ENCODE measurements around the gene ISLR2.
"Not testable (repeated sequence)": the region's sequence is repeated elsewhere in the genome, so short reads cannot be mapped to it uniquely, and the experiment has no call there.

ISLR2 gene

DNA sequence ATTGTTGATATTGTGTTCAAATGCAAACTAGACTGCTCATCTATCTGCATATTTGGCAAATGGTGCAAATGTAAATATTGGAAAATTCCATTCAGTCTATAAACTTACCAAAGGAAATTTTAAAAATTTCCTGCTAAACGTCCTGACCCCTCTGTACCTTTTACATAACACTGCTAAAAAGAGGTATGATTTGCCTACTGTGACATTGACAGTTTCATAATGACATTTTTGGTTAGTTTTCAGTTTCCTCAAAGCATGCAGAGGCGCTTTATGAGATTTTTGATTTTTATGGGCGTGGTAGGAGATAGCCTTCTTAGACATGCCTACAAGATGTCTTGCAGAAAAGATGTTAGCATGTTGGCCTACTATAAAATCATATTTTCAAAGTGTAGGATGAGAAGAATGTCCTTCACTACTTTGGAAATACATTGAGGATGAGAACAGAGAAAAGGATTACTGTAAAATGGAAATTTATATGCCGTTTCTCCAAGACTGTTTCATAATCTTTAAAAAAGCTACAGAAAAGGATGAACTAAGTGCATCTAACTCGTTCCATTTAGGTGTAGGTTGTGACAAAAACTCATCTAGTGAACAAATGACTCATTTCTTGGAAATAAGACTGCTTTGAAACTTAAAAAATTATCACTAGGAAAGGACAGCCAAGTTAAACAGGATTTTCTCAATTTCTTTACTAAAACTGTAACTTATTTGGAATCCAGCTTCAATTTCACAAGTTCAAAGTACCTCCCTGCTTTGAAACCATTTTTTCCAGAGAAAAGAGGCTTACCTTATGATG, 28.7 kb downstream of the ISLR2 start:
- DNase-seq = no peak

DNA sequence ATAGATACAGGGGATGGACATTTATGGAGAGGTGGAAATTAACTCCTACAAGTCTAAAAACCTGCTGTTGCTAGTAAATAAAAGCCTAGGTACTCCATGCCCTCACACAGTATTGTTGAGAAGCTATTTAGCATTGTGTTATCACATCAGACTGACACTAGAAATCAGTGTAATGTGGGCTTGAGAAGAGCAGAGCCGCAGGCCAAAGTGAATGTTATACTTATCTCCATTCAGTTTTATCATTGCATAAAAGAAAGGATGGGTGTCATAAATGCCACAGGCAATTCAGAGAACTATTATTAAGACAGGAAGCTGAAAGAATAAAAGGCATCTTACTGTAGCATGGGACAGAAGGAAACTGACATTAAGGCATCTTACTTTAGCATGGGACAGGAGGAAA, 29.4 kb downstream of the ISLR2 start:
- no peak for DNase-seq

DNA sequence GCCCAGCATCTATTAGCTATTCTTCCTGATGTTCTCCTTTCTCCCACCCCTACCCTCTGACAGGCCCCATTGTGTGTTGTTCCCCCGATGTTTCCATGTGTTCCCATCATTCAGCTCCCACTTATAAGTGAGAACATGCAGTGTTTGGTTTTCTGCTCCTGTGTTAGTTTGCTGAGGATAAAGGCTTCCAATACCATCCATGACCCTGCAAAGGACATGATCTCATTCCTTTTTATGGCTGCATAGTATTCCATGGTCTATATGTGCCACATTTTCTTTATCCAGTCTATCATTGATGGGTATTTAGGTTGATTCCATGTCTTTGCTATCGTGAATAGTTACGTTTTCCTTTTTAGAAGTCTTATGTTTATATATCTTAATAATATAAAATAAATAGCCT, 30.0 kb downstream of the ISLR2 start:
- not testable (repeated sequence) for DNase-seq

- not testable (repeated sequence) for DNase-seq
These were observed 31.8 kb downstream of the ISLR2 start for GRCh38 chr15:74162195-74162536.

GRCh38 chr15:74165461-74165860, 35.1 kb downstream of the ISLR2 start:
- DNase-seq = no peak

GRCh38 chr15:74167891-74168331, 37.5 kb downstream of the ISLR2 start:
- no peak for DNase-seq

DNA sequence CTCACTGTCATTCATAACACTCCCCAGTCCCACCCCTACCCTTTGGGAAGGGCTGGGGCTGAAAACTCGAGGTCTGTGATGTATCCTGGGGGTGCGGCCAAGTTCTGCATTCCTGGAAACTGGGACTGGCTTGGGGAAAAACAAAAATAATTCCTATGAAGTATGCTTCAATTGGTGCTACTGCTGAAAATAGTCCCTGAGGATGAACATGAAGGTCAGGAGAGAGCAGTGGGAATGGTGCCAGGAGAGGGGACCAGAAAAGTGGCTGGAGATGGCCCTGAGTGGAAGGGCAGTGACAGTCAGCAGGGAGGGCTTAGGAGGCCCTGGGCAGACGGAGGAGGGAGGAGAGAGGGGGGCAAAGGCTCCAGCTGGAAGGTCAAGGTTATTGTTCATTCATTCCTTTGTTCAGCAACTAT, 38.3 kb downstream of the ISLR2 start:
- DNase-seq = no peak

DNA sequence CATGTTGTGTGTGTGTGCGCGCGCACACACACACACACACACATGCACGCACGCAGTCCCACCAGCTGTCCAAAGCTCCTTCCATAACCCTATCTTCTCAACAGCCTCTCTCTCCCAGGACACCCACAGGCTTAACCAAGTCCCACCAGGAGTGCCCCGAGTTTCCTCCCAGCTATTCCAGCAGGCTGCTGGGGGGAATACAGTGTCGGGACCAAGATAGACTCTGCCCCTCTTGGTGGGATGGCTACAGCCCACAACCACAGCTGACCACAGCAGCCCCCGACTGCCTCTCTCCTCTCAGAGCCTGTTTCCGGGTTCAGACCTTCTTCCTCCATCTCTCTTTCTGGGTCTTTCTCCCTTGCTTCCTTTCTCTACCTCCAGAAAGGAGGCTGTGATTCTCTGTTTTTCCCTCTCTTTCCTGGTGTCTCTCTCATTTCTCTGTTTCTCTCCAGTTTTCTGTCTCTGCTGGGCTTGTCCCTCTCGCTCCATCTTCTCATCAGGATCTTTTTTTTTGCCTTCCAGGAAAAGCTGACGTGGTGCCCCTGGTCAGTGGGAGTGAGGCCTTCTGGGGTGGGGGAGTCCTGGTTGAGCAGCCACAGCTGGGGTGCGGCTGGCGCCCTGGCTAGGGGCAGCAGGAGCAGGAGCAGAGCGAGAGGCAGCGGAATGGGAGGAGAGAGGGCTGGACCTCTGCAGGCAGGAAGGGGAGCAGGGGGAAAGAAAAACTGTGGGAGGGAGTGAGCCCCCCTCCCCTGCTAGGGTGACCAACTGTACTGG, 39.9 kb downstream of the ISLR2 start:
- no peak for DNase-seq

DNA sequence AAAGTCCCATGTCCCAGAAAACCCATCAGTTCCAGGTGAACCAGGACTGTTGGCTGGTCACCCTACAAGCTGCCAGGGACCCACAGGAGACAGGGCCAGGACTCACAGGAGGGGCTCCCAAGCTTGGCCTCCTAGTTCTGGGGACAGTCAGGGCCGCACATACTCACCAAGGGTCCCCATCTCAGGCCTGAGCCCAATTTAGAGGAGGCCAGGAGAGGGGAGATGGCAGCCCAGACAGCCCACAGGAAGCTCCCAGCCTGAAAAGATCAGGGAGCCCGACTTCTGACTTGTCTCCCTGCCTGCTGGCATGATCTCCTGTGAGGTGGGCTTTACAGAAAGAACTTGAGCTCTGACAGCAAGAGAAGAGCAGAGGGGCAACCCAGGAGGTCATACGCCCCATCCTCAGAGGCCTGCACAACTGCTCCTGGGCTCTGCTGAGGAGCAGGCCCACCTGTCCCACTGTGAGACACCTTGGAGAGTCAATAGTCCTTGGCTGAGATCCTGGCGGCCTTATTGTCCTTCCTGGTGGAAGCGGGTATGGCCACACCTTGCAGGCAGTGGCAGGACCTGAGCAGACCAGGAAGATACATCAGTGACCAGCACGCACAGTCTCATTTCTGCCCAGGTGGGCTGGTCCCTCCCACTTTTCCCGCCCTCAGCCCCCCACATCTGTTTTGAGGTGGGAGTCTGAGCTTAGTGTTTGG, 40.6 kb downstream of the ISLR2 start:
- DNase-seq = no peak

- no peak for DNase-seq
These were observed 41.7 kb downstream of the ISLR2 start for GRCh38 chr15:74171965-74172541.

- DNase-seq = no peak
These were observed 42.5 kb downstream of the ISLR2 start for GRCh38 chr15:74172701-74173379.

- DNase-seq = no peak
These were observed 43.2 kb downstream of the ISLR2 start, which contains the start of gene ISLR for GRCh38 chr15:74173380-74174218. Gene ISLR, plus strand, starts transcription at chr15:74173710. Its CDS starts 1,149 bp downstream, at chr15:74174859.

DNA sequence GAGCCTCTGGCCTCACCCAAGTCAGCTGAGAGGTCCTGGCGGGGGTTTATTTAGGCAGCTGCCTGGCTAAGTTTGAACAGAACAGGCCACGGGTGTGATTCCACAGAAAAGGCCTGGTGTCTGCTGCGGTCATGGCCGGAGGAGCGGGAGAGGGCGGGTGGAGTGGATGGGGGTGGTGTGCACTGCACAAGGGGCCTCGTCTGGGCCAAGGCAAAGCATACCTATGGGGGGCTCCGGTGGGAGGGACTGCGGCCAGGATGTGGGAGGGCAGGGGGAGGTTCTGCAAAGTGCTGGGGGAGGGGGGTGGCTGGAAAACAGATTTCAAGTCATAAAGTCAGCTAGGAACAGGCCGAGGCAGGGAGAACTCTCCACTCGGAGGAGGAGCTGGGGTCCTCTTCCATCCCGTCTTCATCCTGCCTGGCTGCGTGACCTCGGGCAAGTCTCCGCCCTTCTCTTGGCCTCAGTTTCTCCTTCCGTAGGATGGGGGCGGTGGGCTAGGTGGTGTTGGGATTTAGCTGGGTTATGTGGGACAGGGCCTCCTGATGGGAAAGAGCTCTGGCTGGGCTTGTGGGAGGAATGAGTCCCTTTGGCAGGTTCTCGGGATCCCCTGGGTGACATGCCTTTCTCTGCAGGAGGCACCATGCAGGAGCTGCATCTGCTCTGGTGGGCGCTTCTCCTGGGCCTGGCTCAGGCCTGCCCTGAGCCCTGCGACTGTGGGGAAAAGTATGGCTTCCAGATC, 44.0 kb downstream of the ISLR2 start:
- no peak for DNase-seq

DNA sequence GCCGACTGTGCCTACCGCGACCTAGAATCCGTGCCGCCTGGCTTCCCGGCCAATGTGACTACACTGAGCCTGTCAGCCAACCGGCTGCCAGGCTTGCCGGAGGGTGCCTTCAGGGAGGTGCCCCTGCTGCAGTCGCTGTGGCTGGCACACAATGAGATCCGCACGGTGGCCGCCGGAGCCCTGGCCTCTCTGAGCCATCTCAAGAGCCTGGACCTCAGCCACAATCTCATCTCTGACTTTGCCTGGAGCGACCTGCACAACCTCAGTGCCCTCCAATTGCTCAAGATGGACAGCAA, 44.5 kb downstream of the ISLR2 start:
- no peak for DNase-seq

GRCh38 chr15:74175271-74176191, 45.1 kb downstream of the ISLR2 start:
- DNase-seq = no peak

DNA sequence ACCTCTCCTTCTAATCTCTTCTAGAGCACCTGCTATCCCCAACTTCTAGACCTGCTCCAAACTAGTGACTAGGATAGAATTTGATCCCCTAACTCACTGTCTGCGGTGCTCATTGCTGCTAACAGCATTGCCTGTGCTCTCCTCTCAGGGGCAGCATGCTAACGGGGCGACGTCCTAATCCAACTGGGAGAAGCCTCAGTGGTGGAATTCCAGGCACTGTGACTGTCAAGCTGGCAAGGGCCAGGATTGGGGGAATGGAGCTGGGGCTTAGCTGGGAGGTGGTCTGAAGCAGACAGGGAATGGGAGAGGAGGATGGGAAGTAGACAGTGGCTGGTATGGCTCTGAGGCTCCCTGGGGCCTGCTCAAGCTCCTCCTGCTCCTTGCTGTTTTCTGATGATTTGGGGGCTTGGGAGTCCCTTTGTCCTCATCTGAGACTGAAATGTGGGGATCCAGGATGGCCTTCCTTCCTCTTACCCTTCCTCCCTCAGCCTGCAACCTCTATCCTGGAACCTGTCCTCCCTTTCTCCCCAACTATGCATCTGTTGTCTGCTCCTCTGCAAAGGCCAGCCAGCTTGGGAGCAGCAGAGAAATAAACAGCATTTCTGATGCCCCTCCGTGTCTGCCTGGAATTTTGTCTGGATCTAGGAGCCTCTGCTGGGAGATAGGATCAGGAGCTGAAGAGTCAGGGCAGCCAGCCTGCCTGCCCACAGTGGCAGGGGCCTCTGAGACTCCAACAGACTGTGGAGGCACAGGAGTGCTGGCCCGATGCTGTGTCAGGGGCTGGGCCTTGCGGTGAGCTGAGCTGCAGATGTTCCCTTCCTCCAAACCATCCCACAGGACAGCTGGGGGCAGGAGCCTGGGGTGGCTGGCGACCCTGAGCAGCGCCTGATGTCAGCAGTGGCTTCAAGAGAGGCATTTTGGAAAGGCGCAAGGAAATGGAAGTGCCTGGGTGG, 46.2 kb downstream of the ISLR2 start:
- no peak for DNase-seq

- no peak for DNase-seq
These were observed 48.1 kb downstream of the ISLR2 start for GRCh38 chr15:74178326-74179100.

Data from NCI-H1436 treated with DMSO at 0.1 percent for 48 hours (cell line).